Stomach (tissue), 9 donors: ENCODE measurements around the gene SPAM1. TPM values are rescaled to one million over a fixed set of nuclear protein-coding genes. Genes with fewer than 3 reads are reported as not detected.
"Not testable (repeated sequence)": the region's sequence is repeated elsewhere in the genome, so short reads cannot be mapped to it uniquely, and the experiment has no call there.

Source experiments
- DNase-seq, 2 donors: peaks; one replicate each; pipeline versions ENCODE4 v3.0.0 to v3.0.0-alpha.2; 2013 to 2019
- H3K27ac ChIP-seq, 5 donors: fragments of 200-600 bp in 4 of 5; sonication (generic) in 4 of 5; one replicate each; pipeline ENCODE4 v1.5.1; 2013 to 2019; ENCODE audit warnings: mild to moderate bottlenecking in 1 of 5, moderate library complexity in 1 of 5
- H3K27me3 ChIP-seq, 3 donors: fragments of 200-600 bp; sonication (generic); one replicate each; pipeline ENCODE4 v1.5.1; 2017 to 2019; ENCODE audit warnings: mixed run types in 1 of 3
- H3K36me3 ChIP-seq, 4 donors: fragments of 200-600 bp; sonication (generic); 1 replicate in 3 of 4; 2 replicates in 1 of 4; pipeline ENCODE4 v1.5.1; 2016 to 2019
- H3K4me1 ChIP-seq, 4 donors: fragments of 200-600 bp; sonication (generic); one replicate each; pipeline ENCODE4 v1.5.1; 2016 to 2019
- H3K4me3 ChIP-seq, 4 donors: fragments of 200-600 bp; sonication (generic) in 3 of 4; one replicate each; pipeline ENCODE4 v1.5.1; 2016 to 2019; ENCODE audit warnings: mild to moderate bottlenecking in 1 of 4
- H3K9me3 ChIP-seq, 4 donors: fragments of 200-600 bp; sonication (generic); one replicate each; pipeline ENCODE4 v1.5.1; 2016 to 2019
- CTCF ChIP-seq, 7 experiments: fragments of 450-650 bp in 4 of 7; fragments of 200-600 bp in 3 of 7; sonication (generic) in 3 of 7; IDR thresholded peaks; one replicate each; pipeline ENCODE4 v1.5.1; 2016 to 2019; ENCODE audit warnings: antibody characterized with exemption in 7 of 7, control low read depth in 2 of 7, mild to moderate bottlenecking in 1 of 7
- EP300 ChIP-seq: sonication (generic); formaldehyde crosslinking; IDR thresholded peaks from one replicate; pipeline ENCODE4 v1.6.1; 2017; ENCODE audit warnings: antibody characterized with exemption
- POLR2A ChIP-seq, 4 donors: fragments of 450-650 bp; IDR thresholded peaks; one replicate each; pipeline ENCODE4 v1.6.1; 2016; ENCODE audit warnings: antibody characterized with exemption in 4 of 4, control low read depth in 2 of 4, mild to moderate bottlenecking in 1 of 4, moderate library complexity in 1 of 4
- POLR2AphosphoS5 ChIP-seq, 3 donors: sonication (generic); formaldehyde crosslinking; IDR thresholded peaks; one replicate each; pipeline ENCODE4 v1.6.1; 2016; ENCODE audit warnings: antibody characterized with exemption in 3 of 3
- WGBS, 5 donors: extraction: QIAGEN DNeasy Blood & Tissue Kit in 3 of 5; methylation state at CpG; one replicate each; pipeline versions ENCODE4 v1.1.5 to v1.1.7; 2013 to 2018; 5-methylcytosine and 5-hydroxymethylcytosine counted together
- intact Hi-C: fragments of 100-400 bp; cut with DNase I; formaldehyde crosslinking; loops from one replicate; pipeline ENCODE4 v1.15.1; 2023; ENCODE audit warnings: low total_unique reads
- polyA plus RNA-seq, 3 donors: library from polyadenylated mRNA; stranded (reverse); fragments of 200-250 nt; gene quantifications; one replicate each; pipeline ENCODE4 v1.2.3, GENCODE V29; 2013
- total RNA-seq, 5 donors: library from RNA; depleted of rRNA; stranded (reverse); fragments of >200 nt; gene quantifications; one replicate each; pipeline versions ENCODE4 v1.1.0 to v1.2.3, GENCODE V29; 2014 to 2016
- donor health status: healthy with polysubstance abuse.
- donor health status: Bipolar disorder and iron deficiency.
- donor health status: healthy.

The SPAM1 gene
- total and polyA plus RNA-seq, 8 donors, result not detected

DNA sequence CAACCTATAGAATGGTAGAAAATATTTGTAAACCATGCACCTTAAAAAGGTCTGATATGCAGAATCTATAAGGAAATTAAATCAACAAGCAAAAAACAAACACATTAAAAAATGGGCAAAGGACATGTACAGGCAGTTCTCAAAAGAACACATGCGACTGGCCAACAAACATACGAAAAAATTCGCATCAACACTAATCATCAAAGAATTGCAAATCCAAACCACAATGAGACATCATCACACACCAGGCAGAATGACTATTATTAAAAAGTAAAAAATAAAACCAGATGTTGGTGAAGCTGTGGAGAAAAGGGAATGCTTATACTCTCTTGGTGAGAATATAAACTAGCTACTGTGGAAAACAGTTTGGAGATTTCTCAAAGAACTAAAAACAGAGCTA lies 74.7 kb downstream of the SPAM1 start:
- Histone ChIP-seq H3K9me3 (peaks cover 0 to 15% (median 10%) of the 10 kb centered on the region in 4 donors), H3K36me3 (no peaks in the 10 kb centered on the region), H3K4me3 (no peak overlapping the region), H3K27ac (no peak overlapping the region), H3K4me1 (no peaks in the 10 kb centered on the region), H3K27me3 (no peaks in the 10 kb centered on the region)
- no peak for TF ChIP-seq POLR2A (IDR thresholded peaks at IDR 0.05)
- TF ChIP-seq EP300, result no peak
- no peak for TF ChIP-seq POLR2AphosphoS5 (IDR thresholded peaks at IDR 0.05)
- no peak for TF ChIP-seq CTCF (IDR thresholded peaks at IDR 0.05)
- intact Hi-C loops, result no loop called here
- DNase-seq, result no peak
- 90 to 97% (median 90%) methylated on average over 3 of the region's 3 CpGs for WGBS, 5 donors

DNA sequence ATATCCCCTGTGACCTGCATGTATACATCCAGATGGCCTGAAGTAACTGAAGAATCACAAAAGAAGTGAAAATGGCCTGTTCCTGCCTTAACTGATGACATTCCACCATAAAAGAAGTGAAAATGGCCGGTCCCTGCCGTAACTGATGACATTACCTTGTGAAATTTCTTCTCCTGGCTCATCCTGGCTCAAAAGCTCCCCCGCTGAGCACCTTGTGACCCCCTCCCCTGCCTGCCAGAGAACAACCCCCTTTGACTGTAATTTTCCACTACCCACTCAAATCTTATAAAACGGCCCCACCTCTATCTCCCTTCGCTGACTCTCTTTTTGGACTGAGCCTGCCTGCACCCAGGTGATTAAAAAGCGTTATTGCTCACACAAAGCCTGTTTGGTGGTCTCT lies 83.3 kb downstream of the SPAM1 start:
- H3K4me1 ChIP-seq, H3K9me3 ChIP-seq, intact Hi-C loops, H3K27ac ChIP-seq, DNase-seq, H3K27me3 ChIP-seq, H3K36me3 ChIP-seq, H3K4me3 ChIP-seq: not testable (repeated sequence)
- 75 to 85% (median 82%) methylated on average over 6 of the region's 6 CpGs for WGBS, 5 donors

DNA sequence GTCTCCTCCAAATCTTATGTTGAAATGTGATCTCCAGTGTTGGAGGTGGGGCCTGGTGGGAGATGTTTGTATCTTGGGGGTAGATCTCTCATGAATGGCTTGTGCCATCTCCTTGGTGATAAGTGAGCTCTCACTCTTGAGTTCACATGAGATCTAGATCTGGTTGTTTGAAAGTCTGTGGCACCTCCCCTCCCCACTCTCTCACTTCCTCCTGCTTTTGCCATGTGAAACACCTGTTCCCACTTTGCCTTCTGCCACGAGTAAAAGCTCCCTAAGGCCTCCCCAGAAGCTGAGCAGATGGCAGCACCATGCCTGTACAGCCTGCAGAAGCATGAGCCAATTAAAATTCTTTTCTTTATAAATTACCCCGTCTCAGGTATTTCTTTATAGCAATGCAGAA lies 84.3 kb downstream of the SPAM1 start:
- no peak for DNase-seq
- TF ChIP-seq POLR2A (IDR thresholded peaks at IDR 0.05) (no peak), EP300 (no peak), CTCF (IDR thresholded peaks at IDR 0.05) (no peak), POLR2AphosphoS5 (IDR thresholded peaks at IDR 0.05) (no peak)
- Histone ChIP-seq H3K36me3 (no peaks in the 10 kb centered on the region), H3K4me1 (peaks cover 0 to 8% (median 3%) of the 10 kb centered on the region in 4 donors), H3K27ac (no peak overlapping the region), H3K9me3 (no peaks in the 10 kb centered on the region), H3K27me3 (no peaks in the 10 kb centered on the region), H3K4me3 (no peak overlapping the region)
- intact Hi-C loops, result no loop called here
- WGBS, 5 donors, result 64 to 79% (median 67%) methylated on average over 2 of the region's 2 CpGs

Other genes with a start within 250 kb of the SPAM1 start
- gene WASL, start 176.2 kb upstream of the SPAM1 start, total RNA-seq, result 10 to 100 TPM in 4 of 5 donors, 1 to 10 TPM in 1; 9.0 to 56.7 (median 23.7) TPM
- 10 to 100 TPM; 12.2 to 33.5 (median 19.7) TPM for gene WASL, start 176.2 kb upstream of the SPAM1 start, polyA plus RNA-seq
- gene HYAL4, start 80.1 kb upstream of the SPAM1 start, total RNA-seq, result not detected
- under 1 TPM in 1 of 3 donors, not detected in 2; 0.78 TPM for gene HYAL4, start 80.1 kb upstream of the SPAM1 start, polyA plus RNA-seq
- 10 to 100 TPM in 1 of 5 donors, 1 to 10 TPM in 1, under 1 TPM in 1, not detected in 2; 0.29 to 15.2 (median 2.8) TPM for gene TMEM229A, start 107.8 kb downstream of the SPAM1 start, total RNA-seq
- 1 to 10 TPM in 1 of 3 donors, under 1 TPM in 2; 0.35 to 1.3 (median 0.61) TPM for gene TMEM229A, start 107.8 kb downstream of the SPAM1 start, polyA plus RNA-seq